Lung (tissue), 12 donors: ENCODE results near the gene P2RX7. TPM values are rescaled to one million over a fixed set of nuclear protein-coding genes. Genes with fewer than 3 reads are reported as not detected.

Experiments used
- ATAC-seq: fragments of 200-7000 bp; cut with Tn5 transposase; one replicate; pipeline ENCODE4 v1.9.1; 2020; ENCODE audit warnings: moderate number of reproducible peaks; ENCODE audit not compliant: insufficient read depth, low FRiP score
- DNase-seq, 3 donors: peaks; one replicate each; pipeline ENCODE4 v3.0.0-alpha.2; 2013 to 2017
- H3K27ac ChIP-seq, 2 donors: one replicate each; pipeline ENCODE4 v1.5.1; 2013; ENCODE audit warnings: mild to moderate bottlenecking in 2 of 2, moderate library complexity in 2 of 2, control low read depth in 1 of 2, inconsistent platforms in 1 of 2, low read depth in 1 of 2, low read length in 1 of 2
- H3K27me3 ChIP-seq, 3 donors: one replicate each; pipeline ENCODE4 v1.5.1; 2013; ENCODE audit warnings: low read length in 2 of 3; ENCODE audit not compliant: control insufficient read depth in 3 of 3, insufficient read depth in 3 of 3
- H3K36me3 ChIP-seq, 4 donors: one replicate each; pipeline ENCODE4 v1.5.1; 2013; ENCODE audit warnings: low read length in 4 of 4, mild to moderate bottlenecking in 1 of 4, moderate library complexity in 1 of 4; ENCODE audit not compliant: control insufficient read depth in 4 of 4, insufficient read depth in 4 of 4
- H3K4me1 ChIP-seq, 5 donors: one replicate each; pipeline ENCODE4 v1.5.1; 2013; ENCODE audit warnings: low read length in 5 of 5, mild to moderate bottlenecking in 2 of 5, moderate library complexity in 1 of 5; ENCODE audit not compliant: control insufficient read depth in 5 of 5, insufficient read depth in 5 of 5
- H3K4me3 ChIP-seq: one replicate; pipeline ENCODE4 v1.5.1; 2013; ENCODE audit warnings: mild to moderate bottlenecking, control low read depth, moderate library complexity
- H3K9ac ChIP-seq, 2 donors: one replicate each; pipeline ENCODE4 v1.5.1; 2013; ENCODE audit warnings: low read length in 2 of 2, control low read depth in 1 of 2; ENCODE audit not compliant: insufficient read depth in 1 of 2
- H3K9me3 ChIP-seq, 4 donors: one replicate each; pipeline ENCODE4 v1.5.1; 2013; ENCODE audit warnings: low read length in 3 of 4, mild to moderate bottlenecking in 1 of 4, moderate library complexity in 1 of 4; ENCODE audit not compliant: control insufficient read depth in 4 of 4, insufficient read depth in 3 of 4
- WGBS, 2 donors: extraction: QIAGEN DNeasy Blood & Tissue Kit; methylation state at CpG; one replicate each; pipeline ENCODE4 v1.1.7; 2013; 5-methylcytosine and 5-hydroxymethylcytosine counted together
- polyA plus RNA-seq, 2 donors: library from polyadenylated mRNA; stranded (reverse); fragments of 200-250 nt; gene quantifications; one replicate each; pipeline ENCODE4 v1.2.1, GENCODE V29; 2013
- total RNA-seq, 2 donors: library from RNA; depleted of rRNA in 1 of 2; stranded (reverse); fragments of >200 nt in 1 of 2; gene quantifications; one replicate each; pipeline ENCODE4 v1.2.1, GENCODE V29; 2014 to 2021
- TF ChIP-seq, protein P1 (sequence below): IDR thresholded peaks from 2 replicates; pipeline ENCODE4 v1.5.1; 2012; ENCODE audit warnings: mild to moderate bottlenecking; ENCODE audit errors: control extremely low read depth, extremely low read depth
- donor health status: control.
- donor health status: control.
- donor health status: Bipolar disorder and iron deficiency.
- donor health status: healthy.
- donor health status: DM: yes; HTN: yes; CAD: no.

P2RX7 gene
- total and polyA plus RNA-seq, 4 donors, result 5.3 to 17.1 (median 8.3) TPM

DNA sequence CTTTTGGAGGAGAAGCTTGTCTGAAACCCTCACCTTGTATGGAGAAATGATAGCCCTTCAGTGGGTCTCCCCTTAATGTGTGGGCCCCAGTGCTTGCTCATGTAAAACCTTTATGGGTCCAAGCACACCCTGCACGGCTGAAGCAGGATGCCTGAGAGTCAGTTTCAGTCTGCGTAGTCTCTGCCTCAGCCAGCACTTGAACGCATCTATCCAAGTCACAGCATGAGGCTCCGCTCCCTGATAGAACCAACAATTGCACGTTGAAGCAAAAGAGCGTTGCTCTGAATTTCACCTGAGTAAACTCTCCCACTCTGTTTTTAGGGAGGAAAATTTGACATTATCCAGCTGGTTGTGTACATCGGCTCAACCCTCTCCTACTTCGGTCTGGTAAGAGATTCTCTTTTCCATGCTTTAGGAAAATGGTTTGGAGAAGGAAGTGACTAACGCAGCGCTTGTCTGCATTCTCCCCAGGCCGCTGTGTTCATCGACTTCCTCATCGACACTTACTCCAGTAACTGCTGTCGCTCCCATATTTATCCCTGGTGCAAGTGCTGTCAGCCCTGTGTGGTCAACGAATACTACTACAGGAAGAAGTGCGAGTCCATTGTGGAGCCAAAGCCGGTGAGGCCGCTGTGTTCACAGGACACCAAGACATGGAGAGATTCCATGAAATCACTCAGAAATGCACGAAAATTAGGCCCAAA is 44.3 kb downstream of the P2RX7 start:
- no peaks in the 10 kb centered on the region for H3K9me3 ChIP-seq
- no peaks in the 10 kb centered on the region for H3K27me3 ChIP-seq
- no peak overlapping the region for H3K27ac ChIP-seq
- peaks cover 0 to 12% (median 4%) of the 10 kb centered on the region in 5 donors for H3K4me1 ChIP-seq
- WGBS, 2 donors, result 84 to 87% methylated on average over 19 of the region's 19 CpGs
- no peak overlapping the region for H3K4me3 ChIP-seq
- DNase-seq (no peak), ATAC-seq (no peak)
- H3K9ac ChIP-seq, result no peak overlapping the region
- TF ChIP-seq, protein P1, sequence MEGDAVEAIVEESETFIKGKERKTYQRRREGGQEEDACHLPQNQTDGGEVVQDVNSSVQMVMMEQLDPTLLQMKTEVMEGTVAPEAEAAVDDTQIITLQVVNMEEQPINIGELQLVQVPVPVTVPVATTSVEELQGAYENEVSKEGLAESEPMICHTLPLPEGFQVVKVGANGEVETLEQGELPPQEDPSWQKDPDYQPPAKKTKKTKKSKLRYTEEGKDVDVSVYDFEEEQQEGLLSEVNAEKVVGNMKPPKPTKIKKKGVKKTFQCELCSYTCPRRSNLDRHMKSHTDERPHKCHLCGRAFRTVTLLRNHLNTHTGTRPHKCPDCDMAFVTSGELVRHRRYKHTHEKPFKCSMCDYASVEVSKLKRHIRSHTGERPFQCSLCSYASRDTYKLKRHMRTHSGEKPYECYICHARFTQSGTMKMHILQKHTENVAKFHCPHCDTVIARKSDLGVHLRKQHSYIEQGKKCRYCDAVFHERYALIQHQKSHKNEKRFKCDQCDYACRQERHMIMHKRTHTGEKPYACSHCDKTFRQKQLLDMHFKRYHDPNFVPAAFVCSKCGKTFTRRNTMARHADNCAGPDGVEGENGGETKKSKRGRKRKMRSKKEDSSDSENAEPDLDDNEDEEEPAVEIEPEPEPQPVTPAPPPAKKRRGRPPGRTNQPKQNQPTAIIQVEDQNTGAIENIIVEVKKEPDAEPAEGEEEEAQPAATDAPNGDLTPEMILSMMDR, result no peak
- H3K36me3 ChIP-seq, result peaks cover 0 to 6% (median 0%) of the 10 kb centered on the region in 4 donors

DNA sequence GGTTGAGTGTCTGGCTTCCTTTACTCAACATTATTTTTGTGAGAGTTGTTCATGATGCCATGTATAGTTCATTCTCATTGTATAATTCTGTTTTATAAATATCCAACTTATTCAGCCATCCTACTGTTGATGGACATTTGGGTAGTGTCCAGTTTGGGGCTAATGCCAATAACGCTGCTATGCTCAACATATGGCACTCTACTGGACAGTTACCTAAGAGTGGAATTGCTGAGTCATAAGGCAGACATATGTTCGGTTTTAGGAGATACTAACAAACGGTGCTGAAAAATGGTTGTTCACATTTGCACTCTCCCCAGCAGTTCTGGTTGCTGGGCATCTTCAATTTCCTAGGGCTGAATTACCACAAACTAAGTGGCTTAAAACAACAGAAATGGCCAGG is 48.5 kb downstream of the P2RX7 start:
- TF ChIP-seq, protein P1, result no peak
- 85 to 92% methylated on average over 3 of the region's 3 CpGs for WGBS, 2 donors
- H3K4me3 ChIP-seq, result no peak overlapping the region
- no peaks in the 10 kb centered on the region for H3K27me3 ChIP-seq
- no peak overlapping the region for H3K9ac ChIP-seq
- peaks cover 0 to 3% (median 0%) of the 10 kb centered on the region in 4 donors for H3K9me3 ChIP-seq
- peaks cover 0 to 13% (median 0%) of the 10 kb centered on the region in 4 donors for H3K36me3 ChIP-seq
- no peak for ATAC-seq
- no peaks in the 10 kb centered on the region for H3K4me1 ChIP-seq
- H3K27ac ChIP-seq, result no peak overlapping the region
- DNase-seq, result no peak

- Histone ChIP-seq H3K9me3 (peaks cover 0 to 3% (median 0%) of the 10 kb centered on the region in 4 donors), H3K27me3 (no peaks in the 10 kb centered on the region), H3K36me3 (peaks cover 0 to 12% (median 0%) of the 10 kb centered on the region in 4 donors), H3K9ac (no peak overlapping the region), H3K4me1 (no peaks in the 10 kb centered on the region), H3K27ac (no peak overlapping the region), H3K4me3 (no peak overlapping the region)
- DNase-seq, result no peak
- TF ChIP-seq, protein P1, result no peak
- no peak for ATAC-seq
- WGBS, 2 donors, result 92 to 97% methylated on average over 3 of the region's 3 CpGs
These were observed 49.7 kb downstream of the P2RX7 start for GRCh38 chr12:121182222-121182893.
